Measurements from ENCODE around the gene FIBCD1.

DNA sequence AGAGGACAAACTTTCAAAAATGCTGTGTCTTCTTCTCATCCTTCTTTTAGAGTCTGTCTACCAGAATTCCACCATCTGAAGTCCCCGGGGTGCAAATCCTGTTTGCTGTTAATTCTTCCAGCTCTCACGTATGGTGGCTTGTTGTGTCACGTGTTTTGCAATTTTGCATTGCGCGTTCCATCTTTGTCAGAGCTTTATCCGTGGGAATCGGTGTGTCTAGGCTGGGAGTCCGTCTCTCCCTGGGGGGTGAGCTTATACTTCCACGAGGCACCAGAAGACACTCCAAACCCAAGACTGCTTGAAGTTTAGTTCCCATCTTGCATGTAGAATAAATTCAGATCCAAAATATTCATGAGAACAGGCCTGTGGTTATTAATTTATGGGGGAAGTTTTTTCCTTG lies 6.1 kb upstream of the FIBCD1 start:
- no peak for TF ChIP-seq POLR2A (IDR thresholded peaks at IDR 0.05)
- TF ChIP-seq, protein P1, sequence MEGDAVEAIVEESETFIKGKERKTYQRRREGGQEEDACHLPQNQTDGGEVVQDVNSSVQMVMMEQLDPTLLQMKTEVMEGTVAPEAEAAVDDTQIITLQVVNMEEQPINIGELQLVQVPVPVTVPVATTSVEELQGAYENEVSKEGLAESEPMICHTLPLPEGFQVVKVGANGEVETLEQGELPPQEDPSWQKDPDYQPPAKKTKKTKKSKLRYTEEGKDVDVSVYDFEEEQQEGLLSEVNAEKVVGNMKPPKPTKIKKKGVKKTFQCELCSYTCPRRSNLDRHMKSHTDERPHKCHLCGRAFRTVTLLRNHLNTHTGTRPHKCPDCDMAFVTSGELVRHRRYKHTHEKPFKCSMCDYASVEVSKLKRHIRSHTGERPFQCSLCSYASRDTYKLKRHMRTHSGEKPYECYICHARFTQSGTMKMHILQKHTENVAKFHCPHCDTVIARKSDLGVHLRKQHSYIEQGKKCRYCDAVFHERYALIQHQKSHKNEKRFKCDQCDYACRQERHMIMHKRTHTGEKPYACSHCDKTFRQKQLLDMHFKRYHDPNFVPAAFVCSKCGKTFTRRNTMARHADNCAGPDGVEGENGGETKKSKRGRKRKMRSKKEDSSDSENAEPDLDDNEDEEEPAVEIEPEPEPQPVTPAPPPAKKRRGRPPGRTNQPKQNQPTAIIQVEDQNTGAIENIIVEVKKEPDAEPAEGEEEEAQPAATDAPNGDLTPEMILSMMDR (IDR thresholded peaks at IDR 0.05), result no peak
